ENCODE results near the gene CARD10. TPM values are rescaled to one million over a fixed set of nuclear protein-coding genes. Genes with fewer than 3 reads are reported as not detected.

CARD10 gene
- total RNA-seq, 2 experiments from 2014 or later = 0.09 to 0.18 TPM

GRCh38 chr22:37562049-37562875, 43.0 kb upstream of the CARD10 start:
- no peak for DNase-seq
- ATAC-seq = no peak
- Mint-ChIP-seq H3K4me3 (peak overlapping the region; percentile 31), H3K27me3 (peaks cover 43% of the 10 kb centered on the region), H3K9me3 (no peaks in the 10 kb centered on the region), H3K36me3 (ENCODE audit: low read depth) (no peaks in the 10 kb centered on the region), H3K4me1 (ENCODE audit: low read depth) (peaks cover 36% of the 10 kb centered on the region), H3K27ac (peak overlapping the region; percentile 65)
- peak; percentile 50 for TF ChIP-seq CTCF (IDR thresholded peaks at IDR 0.05)
- intact Hi-C loops (cut with micrococcal nuclease) = loop anchor here (10.0 kb wide), 1 partner anchor 247 kb away; no protein-coding TSS in a partner anchor
- CTCF ChIA-PET = interaction anchor here (0.6 to 15.7 kb wide), 25 partner anchors 8 to 293 kb away, joined by 3 to 501 read pairs (median 3); partner anchors contain the start of genes CYTH4, GGA1, LGALS2 and MFNG
- POLR2A ChIA-PET = interaction anchor here (0.6 to 1.7 kb wide), 7 partner anchors 13 to 202 kb away, joined by 3 to 8 read pairs (median 3); no protein-coding TSS in a partner anchor

GRCh38 chr22:37561212-37562048, 42.2 kb upstream of the CARD10 start:
- Mint-ChIP-seq H3K36me3 (ENCODE audit: low read depth) (no peaks in the 10 kb centered on the region), H3K27me3 (peaks cover 49% of the 10 kb centered on the region)
- POLR2A ChIA-PET = interaction anchor here (0.6 to 1.7 kb wide), 7 partner anchors 12 to 203 kb away, joined by 3 to 8 read pairs (median 3); no protein-coding TSS in a partner anchor

GRCh38 chr22:37560608-37561211, 41.5 kb upstream of the CARD10 start:
- intact Hi-C loops (cut with micrococcal nuclease) = loop anchor here (10.0 kb wide), 1 partner anchor 246 kb away; no protein-coding TSS in a partner anchor
- ATAC-seq (no peak), DNase-seq (no peak)
- H3K4me1 Mint-ChIP-seq (ENCODE audit: low read depth) = peaks cover 20% of the 10 kb centered on the region
- no peaks in the 10 kb centered on the region for H3K36me3 Mint-ChIP-seq (ENCODE audit: low read depth)
- TF ChIP-seq CTCF (IDR thresholded peaks at IDR 0.05) = no peak
- no peaks in the 10 kb centered on the region for H3K9me3 Mint-ChIP-seq
- no peak overlapping the region for H3K27ac Mint-ChIP-seq
- peaks cover 52% of the 10 kb centered on the region for H3K27me3 Mint-ChIP-seq
- POLR2A ChIA-PET = interaction anchor here (1.1 to 1.7 kb wide), 2 partner anchors 29 to 47 kb away, joined by 3 to 4 read pairs; no protein-coding TSS in a partner anchor
- CTCF ChIA-PET = interaction anchor here (0.7 to 15.7 kb wide), 8 partner anchors 9 to 278 kb away, joined by 3 to 501 read pairs (median 5); partner anchors contain the start of gene CYTH4
- peak overlapping the region; percentile 50 for H3K4me3 Mint-ChIP-seq

More at GRCh38 chr22:37561212-37562048, 42.2 kb upstream of the CARD10 start:
- ATAC-seq (peak; percentile 68), DNase-seq (peak; percentile 95)
- intact Hi-C loops (cut with micrococcal nuclease) = loop anchor here (10.0 kb wide), 1 partner anchor 247 kb away; no protein-coding TSS in a partner anchor
- peak overlapping the region; percentile 50 for H3K4me3 Mint-ChIP-seq
- H3K9me3 Mint-ChIP-seq = no peaks in the 10 kb centered on the region
- peak; percentile 82 for TF ChIP-seq CTCF (IDR thresholded peaks at IDR 0.05)
- CTCF ChIA-PET = interaction anchor here (0.6 to 15.7 kb wide), 24 partner anchors 9 to 292 kb away, joined by 3 to 501 read pairs (median 3); partner anchors contain the start of genes CYTH4, GGA1, LGALS2 and MFNG
- H3K27ac Mint-ChIP-seq = peak overlapping the region; percentile 65
- H3K4me1 Mint-ChIP-seq (ENCODE audit: low read depth) = peaks cover 27% of the 10 kb centered on the region

- DNase-seq (no peak), ATAC-seq (peak; percentile 11)
- POLR2A ChIA-PET = no interaction called here
- Mint-ChIP-seq H3K4me3 (peak within 1 kb of the TSS; percentile 50), H3K27me3 (peaks cover 52% of the 10 kb centered on the region), H3K36me3 (ENCODE audit: low read depth) (no peaks in the 10 kb centered on the region), H3K27ac (no peak within 1 kb of the TSS), H3K9me3 (no peaks in the 10 kb centered on the region), H3K4me1 (ENCODE audit: low read depth) (peaks cover 20% of the 10 kb centered on the region)
- CTCF ChIA-PET = interaction anchor here (15.7 kb wide), 1 partner anchor 16 kb away, joined by 501 read pairs; no protein-coding TSS in a partner anchor
- intact Hi-C loops (cut with micrococcal nuclease) = loop anchor here (10.0 kb wide), 1 partner anchor 245 kb away; no protein-coding TSS in a partner anchor
- TF ChIP-seq CTCF (IDR thresholded peaks at IDR 0.05) = no peak
Observed at GRCh38 chr22:37559901-37560607, 40.8 kb upstream of the CARD10 start, which contains the start of gene CDC42EP1. Gene CDC42EP1 (plus strand): TSS chr22:37560480. CDS start chr22:37566350, 5,870 bp downstream.

Data from activated CD8-positive, alpha-beta T cell treated with anti-CD3 and anti-CD28 coated beads for 36 hours (primary cell).